Measurements from ENCODE around the gene CCDC154. TPM values are rescaled to one million over a fixed set of nuclear protein-coding genes. Genes with fewer than 3 reads are reported as not detected.

Gene CCDC154
- total and polyA plus RNA-seq, 8 donors: 0.59 to 7.8 (median 2.1) TPM

DNA sequence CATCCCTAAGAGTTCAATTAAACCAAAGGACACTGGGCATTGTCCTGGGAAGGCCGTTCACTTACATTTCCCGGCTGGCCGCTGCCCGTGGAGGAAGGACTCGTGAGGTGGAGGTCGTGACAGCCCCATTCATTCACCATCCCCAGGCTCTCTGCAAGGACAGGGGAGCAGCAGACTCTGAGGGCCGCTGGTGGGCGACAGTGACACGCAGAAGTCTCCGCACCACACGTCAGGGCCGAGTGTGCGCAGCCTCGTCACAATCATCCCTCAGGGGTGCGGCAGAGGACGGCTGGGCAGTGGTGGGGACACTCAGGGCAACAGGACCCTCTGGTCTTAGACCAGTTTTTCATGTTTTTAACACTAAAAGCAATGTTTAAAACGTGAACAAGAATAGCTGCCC lies 51.5 kb downstream of the CCDC154 start:
- intact Hi-C loops (cut with DNase I): no loop called here
- Histone ChIP-seq H3K36me3 (peaks cover 0 to 36% (median 0%) of the 10 kb centered on the region in 3 donors), H3K4me3 (no peak overlapping the region), H3K27me3 (no peaks in the 10 kb centered on the region), H3K27ac (no peak overlapping the region), H3K9me3 (no peaks in the 10 kb centered on the region), H3K4me1 (no peaks in the 10 kb centered on the region)
- TF ChIP-seq, protein P1, sequence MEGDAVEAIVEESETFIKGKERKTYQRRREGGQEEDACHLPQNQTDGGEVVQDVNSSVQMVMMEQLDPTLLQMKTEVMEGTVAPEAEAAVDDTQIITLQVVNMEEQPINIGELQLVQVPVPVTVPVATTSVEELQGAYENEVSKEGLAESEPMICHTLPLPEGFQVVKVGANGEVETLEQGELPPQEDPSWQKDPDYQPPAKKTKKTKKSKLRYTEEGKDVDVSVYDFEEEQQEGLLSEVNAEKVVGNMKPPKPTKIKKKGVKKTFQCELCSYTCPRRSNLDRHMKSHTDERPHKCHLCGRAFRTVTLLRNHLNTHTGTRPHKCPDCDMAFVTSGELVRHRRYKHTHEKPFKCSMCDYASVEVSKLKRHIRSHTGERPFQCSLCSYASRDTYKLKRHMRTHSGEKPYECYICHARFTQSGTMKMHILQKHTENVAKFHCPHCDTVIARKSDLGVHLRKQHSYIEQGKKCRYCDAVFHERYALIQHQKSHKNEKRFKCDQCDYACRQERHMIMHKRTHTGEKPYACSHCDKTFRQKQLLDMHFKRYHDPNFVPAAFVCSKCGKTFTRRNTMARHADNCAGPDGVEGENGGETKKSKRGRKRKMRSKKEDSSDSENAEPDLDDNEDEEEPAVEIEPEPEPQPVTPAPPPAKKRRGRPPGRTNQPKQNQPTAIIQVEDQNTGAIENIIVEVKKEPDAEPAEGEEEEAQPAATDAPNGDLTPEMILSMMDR (IDR thresholded peaks at IDR 0.05): no peak
- ATAC-seq: no peak
- no peak for DNase-seq
- WGBS, 2 donors: 89 to 94% methylated on average over 17 of the region's 17 CpGs
- FAIRE-seq: no peak

DNA sequence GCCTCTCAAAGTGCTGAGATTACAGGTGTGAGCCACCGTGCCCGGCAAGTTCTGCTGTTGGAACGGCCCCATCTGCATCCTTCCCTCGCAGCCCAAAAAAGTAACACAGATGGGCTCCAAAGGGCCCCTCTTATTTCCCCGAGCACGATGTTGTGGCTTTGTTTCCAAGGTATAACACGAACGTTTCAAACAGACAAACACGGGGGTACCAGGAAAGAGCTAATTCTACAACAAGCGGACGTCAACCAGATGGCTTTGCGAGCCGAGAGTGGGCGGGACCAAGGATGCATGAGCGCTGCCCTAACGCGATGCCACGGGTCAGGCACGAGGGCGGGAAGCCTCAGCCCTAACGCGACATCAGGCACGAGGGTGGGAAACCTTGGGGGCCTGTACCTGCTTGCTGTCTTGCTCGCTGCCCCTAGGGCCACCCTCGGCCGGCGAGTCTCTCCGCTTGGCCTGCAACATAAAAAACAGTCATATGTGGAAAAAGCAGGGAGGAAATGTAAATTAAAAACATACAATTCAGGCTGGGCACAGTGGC lies 54.0 kb downstream of the CCDC154 start:
- peaks cover 0 to 27% (median 0%) of the 10 kb centered on the region in 3 donors for H3K36me3 ChIP-seq
- H3K27ac ChIP-seq: no peak overlapping the region
- intact Hi-C loops (cut with DNase I): no loop called here
- H3K9me3 ChIP-seq: no peaks in the 10 kb centered on the region
- no peaks in the 10 kb centered on the region for H3K4me1 ChIP-seq
- WGBS, 2 donors: 87% methylated on average over 28 of the region's 28 CpGs
- FAIRE-seq (no peak), ATAC-seq (no peak), DNase-seq (no peak)
- TF ChIP-seq, protein P1 (IDR thresholded peaks at IDR 0.05): no peak
- H3K4me3 ChIP-seq: no peak overlapping the region
- H3K27me3 ChIP-seq: no peaks in the 10 kb centered on the region

DNA sequence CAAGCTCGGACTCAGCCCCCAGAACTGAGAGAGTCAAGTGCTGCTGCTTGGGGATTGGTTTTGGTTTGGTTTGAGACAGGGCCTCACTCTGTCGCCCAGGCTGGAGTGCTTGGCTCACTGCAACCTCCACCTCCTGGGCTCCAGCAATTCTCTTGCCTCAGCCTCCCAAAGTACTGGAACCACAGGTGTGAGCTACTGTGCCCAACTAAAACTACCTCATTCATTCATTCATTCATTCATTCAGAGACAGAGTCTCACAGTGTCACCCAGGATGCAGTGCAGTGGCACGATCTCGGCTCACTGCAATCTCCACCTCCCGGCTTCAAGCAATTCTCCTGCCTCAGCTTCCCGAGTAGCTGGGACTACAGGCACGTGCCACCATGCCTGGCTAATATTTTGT lies 54.6 kb downstream of the CCDC154 start:
- Histone ChIP-seq H3K27me3 (no peaks in the 10 kb centered on the region), H3K36me3 (peaks cover 0 to 27% (median 0%) of the 10 kb centered on the region in 3 donors), H3K4me1 (no peaks in the 10 kb centered on the region), H3K27ac (no peak overlapping the region), H3K9me3 (no peaks in the 10 kb centered on the region), H3K4me3 (no peak overlapping the region)
- ATAC-seq: no peak
- no peak for FAIRE-seq
- no peak for DNase-seq
- 95% methylated on average over 7 of the region's 7 CpGs for WGBS, 2 donors
- intact Hi-C loops (cut with DNase I): no loop called here
- TF ChIP-seq, protein P1 (IDR thresholded peaks at IDR 0.05): no peak

DNA sequence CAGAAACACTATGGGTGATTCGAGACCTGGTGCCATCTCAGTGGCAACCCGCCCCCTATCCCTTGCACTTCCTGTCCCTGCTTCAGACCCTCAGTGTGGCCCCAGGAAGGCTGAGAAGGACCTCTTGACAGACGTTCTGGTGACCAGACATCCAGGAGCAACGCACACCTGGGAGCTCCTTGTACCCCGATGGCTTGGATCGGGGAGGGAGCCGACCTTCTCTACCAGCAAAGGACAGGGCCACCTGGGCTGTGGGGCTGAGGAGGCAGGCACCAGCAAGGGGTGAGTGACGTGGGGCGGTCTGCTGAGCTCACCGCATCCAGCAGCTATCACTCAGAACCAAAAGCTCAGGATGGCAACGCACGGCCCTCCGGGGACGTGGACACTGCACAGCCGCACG lies 57.0 kb downstream of the CCDC154 start:
- H3K4me3 ChIP-seq: no peak overlapping the region
- H3K4me1 ChIP-seq: no peaks in the 10 kb centered on the region
- ATAC-seq: no peak
- peaks cover 0 to 16% (median 0%) of the 10 kb centered on the region in 3 donors for H3K36me3 ChIP-seq
- TF ChIP-seq, protein P1 (IDR thresholded peaks at IDR 0.05): no peak
- FAIRE-seq: no peak
- intact Hi-C loops (cut with DNase I): no loop called here
- DNase-seq: no peak
- WGBS, 2 donors: 91 to 93% methylated on average over 13 to 16 of the region's 16 CpGs
- no peaks in the 10 kb centered on the region for H3K9me3 ChIP-seq
- no peak overlapping the region for H3K27ac ChIP-seq
- no peaks in the 10 kb centered on the region for H3K27me3 ChIP-seq

DNA sequence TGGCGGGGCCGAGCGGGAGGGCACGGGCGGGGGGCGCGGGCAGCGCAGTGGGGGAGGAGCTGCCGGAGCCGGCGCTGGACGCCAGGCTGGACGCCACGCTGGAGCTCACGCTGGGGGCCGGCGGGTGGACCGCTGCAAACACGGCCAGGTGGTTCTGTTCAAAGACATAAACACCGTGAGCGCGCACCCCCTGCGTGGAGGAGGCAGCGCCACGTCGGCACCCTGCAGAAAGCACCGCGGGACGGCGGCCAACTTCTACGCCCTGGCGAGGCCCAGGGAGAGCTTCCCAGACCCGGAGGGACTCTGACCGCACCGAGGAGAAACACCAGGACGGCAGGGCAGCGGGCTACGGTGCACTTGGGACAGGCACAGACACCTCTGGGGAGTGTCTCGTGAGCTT lies 59.1 kb downstream of the CCDC154 start:
- WGBS, 2 donors: 96% methylated on average over 39 of the region's 39 CpGs
- Histone ChIP-seq H3K27me3 (no peaks in the 10 kb centered on the region), H3K4me1 (no peaks in the 10 kb centered on the region), H3K27ac (no peak overlapping the region), H3K36me3 (peaks cover 0 to 11% (median 0%) of the 10 kb centered on the region in 3 donors), H3K9me3 (no peaks in the 10 kb centered on the region), H3K4me3 (no peak overlapping the region)
- DNase-seq (no peak), FAIRE-seq (no peak), ATAC-seq (no peak)
- TF ChIP-seq, protein P1 (IDR thresholded peaks at IDR 0.05): no peak
- intact Hi-C loops (cut with DNase I): no loop called here

Other genes with a start within 250 kb of the CCDC154 start
- gene TPSG1, start 219.3 kb downstream of the CCDC154 start, total RNA-seq: under 1 TPM in 1 of 6 donors, not detected in 5; 0.26 TPM
- gene TPSG1, start 219.3 kb downstream of the CCDC154 start, polyA plus RNA-seq: under 1 TPM in 1 of 2 donors, not detected in 1; 0.12 TPM
- 1 to 10 TPM in 5 of 6 donors, under 1 TPM in 1; 0.69 to 9.9 (median 4.8) TPM for gene TPSB2, start 214.4 kb downstream of the CCDC154 start, total RNA-seq
- gene TPSB2, start 214.4 kb downstream of the CCDC154 start, polyA plus RNA-seq: 10 to 100 TPM in 1 of 2 donors, 1 to 10 TPM in 1; 2.4 to 12.2 TPM
- 10 to 100 TPM in 1 of 6 donors, 1 to 10 TPM in 5; 1.1 to 17.0 (median 4.9) TPM for gene TPSAB1, start 203.9 kb downstream of the CCDC154 start, total RNA-seq
- gene TPSAB1, start 203.9 kb downstream of the CCDC154 start, polyA plus RNA-seq: 10 to 100 TPM in 1 of 2 donors, 1 to 10 TPM in 1; 1.3 to 14.5 TPM
- gene TPSD1, start 188.5 kb downstream of the CCDC154 start, total RNA-seq: under 1 TPM in 1 of 6 donors, not detected in 5; 0.61 TPM
- gene TPSD1, start 188.5 kb downstream of the CCDC154 start, polyA plus RNA-seq: under 1 TPM; 0.19 to 0.26 TPM
- 10 to 100 TPM; 30.0 to 57.9 (median 36.1) TPM for gene UBE2I, start 134.9 kb downstream of the CCDC154 start, total RNA-seq
- gene UBE2I, start 134.9 kb downstream of the CCDC154 start, polyA plus RNA-seq: 10 to 100 TPM; 35.3 to 42.0 TPM
- 10 to 100 TPM in 3 of 6 donors, 1 to 10 TPM in 3; 2.1 to 13.1 (median 9.4) TPM for gene BAIAP3, start 110.9 kb downstream of the CCDC154 start, total RNA-seq
- 100 to 1,000 TPM in 1 of 2 donors, 10 to 100 TPM in 1; 47.4 to 110 TPM for gene BAIAP3, start 110.9 kb downstream of the CCDC154 start, polyA plus RNA-seq
- gene TSR3, start 92.7 kb downstream of the CCDC154 start, total RNA-seq: 10 to 100 TPM; 22.2 to 32.3 (median 29.4) TPM
- 10 to 100 TPM; 34.1 to 40.9 TPM for gene TSR3, start 92.7 kb downstream of the CCDC154 start, polyA plus RNA-seq
- 10 to 100 TPM; 28.0 to 51.5 (median 36.2) TPM for gene GNPTG, start 92.6 kb downstream of the CCDC154 start, total RNA-seq
- gene GNPTG, start 92.6 kb downstream of the CCDC154 start, polyA plus RNA-seq: 10 to 100 TPM; 58.2 to 75.3 TPM
- gene UNKL, start 29.9 kb downstream of the CCDC154 start, total RNA-seq: 10 to 100 TPM in 3 of 6 donors, 1 to 10 TPM in 3; 4.4 to 22.1 (median 10.2) TPM
- 10 to 100 TPM in 1 of 2 donors, 1 to 10 TPM in 1; 7.6 to 15.2 TPM for gene UNKL, start 29.9 kb downstream of the CCDC154 start, polyA plus RNA-seq
- 1 to 10 TPM; 2.2 to 4.7 (median 4.3) TPM for gene UQCC4, start 23.8 kb downstream of the CCDC154 start, total RNA-seq
- gene UQCC4, start 23.8 kb downstream of the CCDC154 start, polyA plus RNA-seq: 10 to 100 TPM in 1 of 2 donors, 1 to 10 TPM in 1; 8.3 to 14.4 TPM
- under 1 TPM in 2 of 6 donors, not detected in 4; 0.16 to 0.23 TPM for gene PERCC1, start 13.5 kb downstream of the CCDC154 start, total RNA-seq
- gene PERCC1, start 13.5 kb downstream of the CCDC154 start, polyA plus RNA-seq: not detected
- 10 to 100 TPM; 31.0 to 56.1 (median 34.3) TPM for gene CLCN7, start 30.5 kb upstream of the CCDC154 start, total RNA-seq
- gene CLCN7, start 30.5 kb upstream of the CCDC154 start, polyA plus RNA-seq: 10 to 100 TPM; 41.9 to 91.2 TPM
- not detected for gene PTX4, start 44.4 kb upstream of the CCDC154 start, total RNA-seq
- gene PTX4, start 44.4 kb upstream of the CCDC154 start, polyA plus RNA-seq: not detected
- 10 to 100 TPM; 11.7 to 22.9 (median 17.5) TPM for gene TELO2, start 48.8 kb upstream of the CCDC154 start, total RNA-seq
- gene TELO2, start 48.8 kb upstream of the CCDC154 start, polyA plus RNA-seq: 10 to 100 TPM; 65.9 to 98.7 TPM
- 1 to 10 TPM; 2.4 to 9.6 (median 4.6) TPM for gene TMEM204, start 89.1 kb upstream of the CCDC154 start, total RNA-seq
- gene TMEM204, start 89.1 kb upstream of the CCDC154 start, polyA plus RNA-seq: 1 to 10 TPM; 8.8 to 9.8 TPM
- 10 to 100 TPM in 5 of 6 donors, 1 to 10 TPM in 1; 7.8 to 20.7 (median 10.4) TPM for gene IFT140, start 167.5 kb upstream of the CCDC154 start, total RNA-seq
- 10 to 100 TPM; 18.3 to 24.3 TPM for gene IFT140, start 167.5 kb upstream of the CCDC154 start, polyA plus RNA-seq
- gene CRAMP1, start 167.8 kb upstream of the CCDC154 start, total RNA-seq: 10 to 100 TPM in 1 of 6 donors, 1 to 10 TPM in 5; 4.6 to 13.8 (median 6.7) TPM
- 10 to 100 TPM in 1 of 2 donors, 1 to 10 TPM in 1; 9.0 to 16.2 TPM for gene CRAMP1, start 167.8 kb upstream of the CCDC154 start, polyA plus RNA-seq
- gene JPT2, start 233.7 kb upstream of the CCDC154 start, total RNA-seq: 10 to 100 TPM; 21.7 to 49.3 (median 32.4) TPM
- gene JPT2, start 233.7 kb upstream of the CCDC154 start, polyA plus RNA-seq: 10 to 100 TPM; 13.5 to 22.2 TPM